ENCODE results near the gene OR7C2. TPM values are rescaled to one million over a fixed set of nuclear protein-coding genes. Genes with fewer than 3 reads are reported as not detected.

OR7C2 gene
- total RNA-seq, 1 experiment from 2014 or later, result not detected

- ATAC-seq (peak; percentile 89), DNase-seq (ENCODE audit: low spot score) (peak; percentile 75)
- Mint-ChIP-seq H3K27me3 (ENCODE audit: low read depth) (peaks cover 31% of the 10 kb centered on the region), H3K27ac (no peak within 1 kb of the TSS), H3K4me3 (peak within 1 kb of the TSS; percentile 84), H3K36me3 (no peaks in the 10 kb centered on the region), H3K9me3 (no peaks in the 10 kb centered on the region), H3K4me1 (peaks cover 11% of the 10 kb centered on the region)
- ChIA-PET POLR2A (no interaction called here), CTCF (no interaction called here)
- TF ChIP-seq OVOL2 (CRISPR knock-in tag; IDR thresholded peaks at IDR 0.05; ENCODE audit: borderline replicate concordance) (no peak), E2F4 (CRISPR knock-in tag; IDR thresholded peaks at IDR 0.05; ENCODE audit: borderline replicate concordance, low read depth) (no peak), ZNF121 (CRISPR knock-in tag; IDR thresholded peaks at IDR 0.05) (peak; percentile 99), ZNF423 (CRISPR knock-in tag; IDR thresholded peaks at IDR 0.05) (0 out of 2 replicates have a peak, but pooled peaks have one; percentile 7), GTF2I (CRISPR knock-in tag; conservative IDR thresholded peaks at IDR 0.05) (peak; percentile 98), NFE2L1 (CRISPR knock-in tag; IDR thresholded peaks at IDR 0.05) (no peak)
Observed at GRCh38 chr19:14979476-14980255, 38.4 kb downstream of the OR7C2 start, which contains the start of gene SLC1A6. Gene SLC1A6 (minus strand): TSS chr19:14979864. CDS start chr19:14972910, 6,954 bp downstream.

- DNase-seq (ENCODE audit: low spot score) (no peak), ATAC-seq (no peak)
- no peak overlapping the region for H3K4me3 Mint-ChIP-seq
- peaks cover 2% of the 10 kb centered on the region; the same call in 1 of the 2 replicates for H3K4me1 Mint-ChIP-seq
- H3K27ac Mint-ChIP-seq, result no peak overlapping the region
- H3K9me3 Mint-ChIP-seq, result peaks cover 3% of the 10 kb centered on the region; the same call in 1 of the 2 replicates
- no peaks in the 10 kb centered on the region for H3K36me3 Mint-ChIP-seq
- POLR2A ChIA-PET, result no interaction called here
- H3K27me3 Mint-ChIP-seq (ENCODE audit: low read depth), result peaks cover 20% of the 10 kb centered on the region
- CTCF ChIA-PET, result interaction anchor here (0.8 kb wide), 1 partner anchor 579 kb away, joined by 4 read pairs; no protein-coding TSS in a partner anchor
- TF ChIP-seq NR3C1 (CRISPR knock-in tag; conservative IDR thresholded peaks at IDR 0.05; ENCODE audit: low read depth) (no peak), ZBTB21 (CRISPR knock-in tag; IDR thresholded peaks at IDR 0.05; ENCODE audit: borderline replicate concordance) (no peak), ATF1 (CRISPR knock-in tag; IDR thresholded peaks at IDR 0.05) (no peak), ZNF396 (CRISPR knock-in tag; IDR thresholded peaks at IDR 0.05; ENCODE audit: borderline replicate concordance) (no peak), ZNF263 (CRISPR knock-in tag; IDR thresholded peaks at IDR 0.05; ENCODE audit: low read depth) (no peak), USF1 (CRISPR knock-in tag; IDR thresholded peaks at IDR 0.05) (no peak), ELF4 (CRISPR knock-in tag; IDR thresholded peaks at IDR 0.05; ENCODE audit: low read depth) (no peak), MAX (CRISPR knock-in tag; IDR thresholded peaks at IDR 0.05) (no peak), ZNF281 (CRISPR knock-in tag; IDR thresholded peaks at IDR 0.05) (no peak), NFATC4 (CRISPR knock-in tag; IDR thresholded peaks at IDR 0.05) (no peak), SP1 (CRISPR knock-in tag; conservative IDR thresholded peaks at IDR 0.05) (no peak), FOXJ3 (CRISPR knock-in tag; IDR thresholded peaks at IDR 0.05; ENCODE audit: borderline replicate concordance) (no peak), CTCF (IDR thresholded peaks at IDR 0.05) (no peak), CDX4 (CRISPR knock-in tag; IDR thresholded peaks at IDR 0.05; ENCODE audit: borderline replicate concordance) (no peak), HMGXB4 (CRISPR knock-in tag; IDR thresholded peaks at IDR 0.05) (no peak), ATF3 (CRISPR knock-in tag; conservative IDR thresholded peaks at IDR 0.05) (no peak), FOXP4 (CRISPR knock-in tag; IDR thresholded peaks at IDR 0.05) (no peak)
Observed at GRCh38 chr19:14985133-14985532, 43.8 kb downstream of the OR7C2 start.
